Neural cell (in vitro differentiated cells): ENCODE measurements around the gene SF3B2. TPM values are rescaled to one million over a fixed set of nuclear protein-coding genes. Genes with fewer than 3 reads are reported as not detected.

ENCODE experiments used
- H2AFZ ChIP-seq: fragments of 200-600, 300-800 bp; sonication (generic), shearing (Covaris generic); 2 replicates; pipeline ENCODE4 v1.6.0; 2014; ENCODE audit warnings: low read depth, mild to moderate bottlenecking, antibody characterized with exemption, low read length, moderate library complexity
- H3F3A ChIP-seq: fragments of 200-600 bp; shearing (Covaris generic); 2 replicates; pipeline ENCODE4 v1.6.1; 2016; ENCODE audit warnings: mild to moderate bottlenecking, moderate library complexity, mixed read lengths, antibody characterized with exemption, low read length; ENCODE audit not compliant: insufficient read depth, poor library complexity, severe bottlenecking
- H3K27ac ChIP-seq: fragments of 200-600, 300-800 bp; sonication (generic), shearing (Covaris generic); 2 replicates; pipeline ENCODE4 v1.5.1; 2014; ENCODE audit warnings: mild to moderate bottlenecking, low read length, moderate library complexity
- H3K27me3 ChIP-seq: fragments of 300-800, 200-600 bp; sonication (generic), shearing (Covaris generic); 2 replicates; pipeline ENCODE4 v1.6.0; 2014; ENCODE audit warnings: mild to moderate bottlenecking, low read depth, low read length, moderate library complexity; ENCODE audit not compliant: insufficient read depth
- H3K36me3 ChIP-seq: fragments of 300-800, 200-600 bp; sonication (generic), shearing (Covaris generic); 2 replicates; pipeline ENCODE4 v1.5.1; 2014; ENCODE audit warnings: mild to moderate bottlenecking, antibody characterized with exemption, low read length, moderate library complexity; ENCODE audit not compliant: insufficient read depth
- H3K4me2 ChIP-seq: fragments of 300-800, 200-600 bp; sonication (generic), shearing (Covaris generic); 2 replicates; pipeline ENCODE4 v1.6.0; 2014; ENCODE audit warnings: mild to moderate bottlenecking, low read length
- H3K4me3 ChIP-seq: fragments of 300-800, 200-600 bp; sonication (generic), shearing (Covaris generic); 2 replicates; pipeline ENCODE4 v1.5.1; 2014; ENCODE audit warnings: mild to moderate bottlenecking, low read length, moderate library complexity
- H3K79me2 ChIP-seq: fragments of 200-600 bp; shearing (Covaris generic); replicated peaks from 2 replicates; pipeline ENCODE4 v1.6.0; 2014; ENCODE audit warnings: mild to moderate bottlenecking, low read length, moderate library complexity; ENCODE audit not compliant: insufficient read depth
- H3K9ac ChIP-seq: fragments of 300-800, 200-600 bp; sonication (generic), shearing (Covaris generic); 2 replicates; pipeline ENCODE4 v1.6.1; 2016; ENCODE audit warnings: mild to moderate bottlenecking, low read length, mixed read lengths
- H3K9me2 ChIP-seq: fragments of 200-600 bp; shearing (Covaris generic); 2 replicates; pipeline ENCODE4 v1.6.1; 2016; ENCODE audit warnings: mild to moderate bottlenecking, low read length, mixed read lengths; ENCODE audit not compliant: insufficient read depth
- H3K9me3 ChIP-seq: fragments of 200-600, 300-800 bp; sonication (generic), shearing (Covaris generic); 2 replicates; pipeline ENCODE4 v1.6.1; 2016; ENCODE audit warnings: mild to moderate bottlenecking, mixed run types, low read length, moderate library complexity, mixed read lengths
- H4K20me1 ChIP-seq: fragments of 200-600 bp; shearing (Covaris generic); 2 replicates; pipeline ENCODE4 v1.6.1; 2016; ENCODE audit warnings: mild to moderate bottlenecking, mixed run types; ENCODE audit not compliant: insufficient read depth
- CTCF ChIP-seq: fragments of 450-650 bp; IDR thresholded peaks from 2 replicates; pipeline ENCODE4 v1.5.1; 2014; ENCODE audit warnings: antibody characterized with exemption, mild to moderate bottlenecking, moderate library complexity; ENCODE audit not compliant: poor library complexity, severe bottlenecking
- EP300 ChIP-seq: fragments of 450-650 bp; conservative IDR thresholded peaks from 2 replicates; pipeline ENCODE4 v1.6.1; 2014; ENCODE audit warnings: antibody characterized with exemption, mild to moderate bottlenecking, moderate library complexity; ENCODE audit not compliant: poor library complexity, severe bottlenecking
- EZH2 ChIP-seq: fragments of 200-600, 300-800 bp; shearing (Covaris generic), sonication (generic); IDR thresholded peaks from 2 replicates; pipeline ENCODE4 v1.6.1; 2014; ENCODE audit warnings: antibody characterized with exemption, low read length, borderline replicate concordance, mild to moderate bottlenecking; ENCODE audit not compliant: insufficient read depth, poor library complexity, severe bottlenecking
- MXI1 ChIP-seq: fragments of 450-650 bp; conservative IDR thresholded peaks from 2 replicates; pipeline ENCODE4 v1.6.1; 2014; ENCODE audit warnings: antibody characterized with exemption, mild to moderate bottlenecking; ENCODE audit not compliant: poor library complexity, severe bottlenecking
- POLR2AphosphoS5 ChIP-seq: IDR thresholded peaks from 2 replicates; pipeline ENCODE4 v1.6.1; 2012
- RAD21 ChIP-seq: fragments of 450-650 bp; conservative IDR thresholded peaks from 2 replicates; pipeline ENCODE4 v1.6.1; 2014; ENCODE audit warnings: antibody characterized with exemption, mild to moderate bottlenecking, moderate library complexity
- REST ChIP-seq: IDR thresholded peaks from 2 replicates; pipeline ENCODE4 v1.6.1; 2012; ENCODE audit warnings: borderline replicate concordance
- SMC3 ChIP-seq: fragments of 450-650 bp; conservative IDR thresholded peaks from 2 replicates; pipeline ENCODE4 v1.6.1; 2014; ENCODE audit warnings: antibody characterized with exemption, mild to moderate bottlenecking, moderate library complexity; ENCODE audit not compliant: poor library complexity
- TAF1 ChIP-seq: IDR thresholded peaks from 2 replicates; pipeline ENCODE4 v1.6.1; 2012; ENCODE audit warnings: low read depth
- polyA plus RNA-seq: library from polyadenylated mRNA; depleted of rRNA; stranded (reverse); fragments of >200 nt; gene quantifications from 2 replicates; pipeline ENCODE4 v1.2.3, GENCODE V29; 2014

Gene SF3B2
- polyA plus RNA-seq, 1 donor from 2014 or later: 121 TPM

- no peak overlapping the region for H3K4me3 ChIP-seq
- no peaks in the 10 kb centered on the region for H3K27me3 ChIP-seq
- no peak overlapping the region for H3K9ac ChIP-seq
- no peaks in the 10 kb centered on the region for H3K36me3 ChIP-seq
- TF ChIP-seq RAD21: no peak
- TF ChIP-seq MXI1: no peak
- no peak for TF ChIP-seq TAF1
- TF ChIP-seq REST: no peak
- no peak for TF ChIP-seq POLR2AphosphoS5
- TF ChIP-seq SMC3: no peak
- TF ChIP-seq EZH2: no peak
- TF ChIP-seq EP300: no peak
- no peak for TF ChIP-seq CTCF
- H3K9me2 ChIP-seq: no peaks in the 10 kb centered on the region
- no peak overlapping the region for H2AFZ ChIP-seq
- H4K20me1 ChIP-seq: no peaks in the 10 kb centered on the region
- H3K27ac ChIP-seq: no peak overlapping the region
- H3K9me3 ChIP-seq: no peaks in the 10 kb centered on the region
- H3F3A ChIP-seq: peaks cover 5% of the 10 kb centered on the region
- peaks cover 4% of the 10 kb centered on the region for H3K79me2 ChIP-seq
- H3K4me2 ChIP-seq: no peak overlapping the region
These were observed 5.3 kb upstream of the SF3B2 start for GRCh38 chr11:66046901-66047300.

- Histone ChIP-seq H4K20me1 (no peaks in the 10 kb centered on the region), H3K9me3 (no peaks in the 10 kb centered on the region), H2AFZ (no peak overlapping the region), H3K36me3 (no peaks in the 10 kb centered on the region), H3K4me3 (peak overlapping the region; percentile 77), H3K9me2 (no peaks in the 10 kb centered on the region), H3K27ac (no peak overlapping the region), H3K27me3 (no peaks in the 10 kb centered on the region), H3K4me2 (peak overlapping the region; percentile 62), H3K79me2 (peaks cover 9% of the 10 kb centered on the region), H3K9ac (peak overlapping the region; percentile 80), H3F3A (peaks cover 5% of the 10 kb centered on the region)
- no peak for TF ChIP-seq EZH2
These were observed 4.4 kb upstream of the SF3B2 start for GRCh38 chr11:66047541-66048365.
